ENCODE data around the gene XAB2. TPM values are rescaled to one million over a fixed set of nuclear protein-coding genes. Genes with fewer than 3 reads are reported as not detected.
"Not testable (repeated sequence)": the region's sequence is repeated elsewhere in the genome, so short reads cannot be mapped to it uniquely, and the experiment has no call there.

The XAB2 gene
- total RNA-seq, 2 donors from 2014 or later: 56.3 to 70.1 TPM

- DNase-seq (no peak), ATAC-seq (no peak)
- H3K27ac Mint-ChIP-seq: no peak overlapping the region
- H3K4me1 Mint-ChIP-seq: peaks cover 5% of the 10 kb centered on the region
- H3K9me3 ChIP-seq (ENCODE audit: control insufficient read depth, low read length, poor library complexity, severe bottlenecking): no peaks in the 10 kb centered on the region
- H3K4me3 Mint-ChIP-seq: no peak overlapping the region
- H3K36me3 Mint-ChIP-seq (ENCODE audit: low read depth): peaks cover 4% of the 10 kb centered on the region
- H3K27me3 Mint-ChIP-seq: peaks cover 28% of the 10 kb centered on the region
Measured at GRCh38 chr19:7590256-7590655, 39.1 kb downstream of the XAB2 start.

DNA sequence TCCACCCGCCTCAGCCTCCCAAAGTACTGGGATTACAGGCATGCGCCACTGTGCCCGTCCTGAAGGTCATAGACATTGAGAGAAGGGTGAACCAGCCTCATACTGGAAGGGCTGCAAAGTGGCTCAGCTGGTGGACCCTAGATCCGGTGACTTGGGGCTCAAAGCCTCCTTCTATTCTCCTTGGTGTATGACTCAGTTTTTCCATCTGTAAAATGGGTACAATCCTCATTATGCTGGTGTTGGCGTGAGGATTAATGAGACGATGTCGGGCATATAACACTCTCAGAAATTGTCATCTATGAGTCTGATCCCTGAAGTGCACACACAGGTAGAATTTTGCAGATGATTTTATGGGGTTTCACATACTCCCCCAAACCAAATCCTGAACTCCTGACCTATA, 39.5 kb downstream of the XAB2 start:
- no peak for ATAC-seq
- no peaks in the 10 kb centered on the region for H3K9me3 ChIP-seq (ENCODE audit: control insufficient read depth, low read length, poor library complexity, severe bottlenecking)
- Mint-ChIP-seq H3K4me3 (no peak overlapping the region), H3K4me1 (peaks cover 2% of the 10 kb centered on the region), H3K27ac (no peak overlapping the region), H3K27me3 (peaks cover 27% of the 10 kb centered on the region), H3K36me3 (ENCODE audit: low read depth) (peaks cover 2% of the 10 kb centered on the region)
- DNase-seq: no peak

GRCh38 chr19:7582446-7582845, 46.9 kb downstream of the XAB2 start:
- Mint-ChIP-seq H3K4me3 (no peak overlapping the region), H3K27me3 (peaks cover 16% of the 10 kb centered on the region), H3K36me3 (ENCODE audit: low read depth) (no peaks in the 10 kb centered on the region), H3K27ac (no peak overlapping the region), H3K4me1 (peaks cover 6% of the 10 kb centered on the region)
- DNase-seq (no peak), ATAC-seq (no peak)
- no peaks in the 10 kb centered on the region for H3K9me3 ChIP-seq (ENCODE audit: control insufficient read depth, low read length, poor library complexity, severe bottlenecking)

DNA sequence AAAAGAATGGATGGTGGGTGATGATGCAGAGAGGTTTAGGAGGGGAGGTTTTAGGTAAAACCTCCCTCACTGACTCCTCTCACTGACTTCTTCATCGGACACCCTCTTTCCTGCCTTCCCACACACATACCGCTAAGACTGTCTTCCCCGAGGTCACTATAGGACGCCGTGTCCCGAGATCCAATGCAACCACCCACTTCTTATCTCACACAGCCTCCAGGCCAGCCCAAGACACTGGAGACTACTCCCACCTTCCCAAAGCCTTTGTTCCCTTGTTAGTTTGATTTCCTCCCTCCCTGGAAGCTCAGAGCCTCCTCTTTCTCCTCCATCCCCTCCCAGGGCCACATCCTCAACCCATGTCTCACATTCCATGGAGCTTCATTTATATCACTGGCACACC, 50.2 kb downstream of the XAB2 start:
- Mint-ChIP-seq H3K4me3 (no peak overlapping the region), H3K4me1 (peaks cover 6% of the 10 kb centered on the region), H3K36me3 (ENCODE audit: low read depth) (no peaks in the 10 kb centered on the region), H3K27me3 (peaks cover 25% of the 10 kb centered on the region), H3K27ac (no peak overlapping the region)
- H3K9me3 ChIP-seq (ENCODE audit: control insufficient read depth, low read length, poor library complexity, severe bottlenecking): no peaks in the 10 kb centered on the region
- no peak for ATAC-seq
- no peak for DNase-seq

DNA sequence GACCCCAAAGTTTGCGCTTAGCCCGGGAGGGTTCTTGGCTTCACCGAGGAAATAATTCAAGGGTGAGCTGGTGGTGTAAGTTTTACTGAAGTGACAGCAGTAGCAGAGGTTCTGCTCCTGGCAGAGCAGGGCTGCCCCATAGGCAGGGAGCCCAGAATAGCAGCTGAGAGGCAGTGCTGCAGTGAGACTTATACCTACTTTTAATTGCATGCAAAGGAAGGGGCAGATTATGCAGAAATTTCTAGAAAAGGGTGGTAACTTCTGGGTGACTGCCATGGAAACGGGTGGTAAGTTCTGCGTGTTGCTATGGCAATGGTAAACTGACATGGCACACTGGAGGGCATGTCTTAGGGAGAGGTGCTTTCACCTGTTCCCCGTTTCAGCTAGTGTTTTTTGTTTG, 51.2 kb downstream of the XAB2 start:
- H3K4me3 Mint-ChIP-seq: no peak overlapping the region
- H3K27ac Mint-ChIP-seq: no peak overlapping the region
- H3K27me3 Mint-ChIP-seq: peaks cover 30% of the 10 kb centered on the region
- peaks cover 6% of the 10 kb centered on the region for H3K4me1 Mint-ChIP-seq
- ATAC-seq: no peak
- H3K9me3 ChIP-seq (ENCODE audit: control insufficient read depth, low read length, poor library complexity, severe bottlenecking): no peaks in the 10 kb centered on the region
- no peak for DNase-seq
- H3K36me3 Mint-ChIP-seq (ENCODE audit: low read depth): no peaks in the 10 kb centered on the region

DNA sequence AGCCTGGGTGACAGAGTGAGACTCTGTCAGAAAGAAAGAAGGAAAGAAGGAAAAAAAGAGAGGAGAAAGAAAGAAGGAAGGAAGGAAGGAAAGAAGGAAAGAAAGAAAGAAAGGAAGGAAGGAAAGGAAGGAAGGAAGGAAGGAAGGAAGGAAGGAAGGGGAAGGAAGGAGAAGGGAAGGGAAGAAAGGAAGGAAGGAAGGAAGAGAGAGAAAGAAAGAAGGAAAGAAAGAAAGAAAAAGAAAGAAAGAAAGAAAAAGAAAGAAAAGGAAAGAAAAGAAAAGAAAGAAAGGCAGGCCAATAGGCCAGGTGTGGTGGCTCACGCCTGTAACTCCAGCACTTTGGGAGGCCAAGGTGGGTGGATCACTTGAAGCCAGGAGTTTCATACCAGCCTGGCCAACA, 51.9 kb downstream of the XAB2 start:
- ATAC-seq; H3K9me3 ChIP-seq (ENCODE audit: control insufficient read depth, low read length, poor library complexity, severe bottlenecking); H3K27ac Mint-ChIP-seq; H3K4me3 Mint-ChIP-seq; H3K4me1 Mint-ChIP-seq; H3K36me3 Mint-ChIP-seq (ENCODE audit: low read depth); DNase-seq: not testable (repeated sequence)
- H3K27me3 Mint-ChIP-seq: peaks cover 26% of the 10 kb centered on the region

- Mint-ChIP-seq H3K4me3 (no peak overlapping the region), H3K27ac (no peak overlapping the region), H3K36me3 (ENCODE audit: low read depth) (no peaks in the 10 kb centered on the region), H3K27me3 (peaks cover 25% of the 10 kb centered on the region), H3K4me1 (peaks cover 3% of the 10 kb centered on the region)
- DNase-seq: no peak
- H3K9me3 ChIP-seq (ENCODE audit: control insufficient read depth, low read length, poor library complexity, severe bottlenecking): no peaks in the 10 kb centered on the region
- no peak for ATAC-seq
Measured at GRCh38 chr19:7575434-7576040, 53.8 kb downstream of the XAB2 start.

DNA sequence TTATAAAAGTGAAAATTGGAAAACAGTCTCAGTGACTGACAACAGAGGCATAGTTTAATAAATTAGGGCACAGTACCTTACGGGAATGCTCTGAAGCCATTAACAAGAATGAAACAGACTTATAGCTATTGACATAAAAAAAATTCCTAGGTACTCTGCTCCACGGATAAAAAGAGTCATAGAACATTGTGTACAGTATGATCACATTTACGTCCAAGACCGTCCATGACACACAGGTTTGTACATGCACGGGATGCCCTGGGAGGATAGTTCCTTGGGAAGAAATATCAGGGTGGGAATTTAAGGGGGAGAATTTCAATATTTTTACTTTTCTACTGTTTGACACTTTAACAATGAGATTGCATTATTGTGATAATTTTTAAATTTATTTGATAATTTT, 58.6 kb downstream of the XAB2 start:
- no peaks in the 10 kb centered on the region for H3K9me3 ChIP-seq (ENCODE audit: control insufficient read depth, low read length, poor library complexity, severe bottlenecking)
- Mint-ChIP-seq H3K27me3 (peaks cover 14% of the 10 kb centered on the region), H3K4me3 (no peak overlapping the region), H3K36me3 (ENCODE audit: low read depth) (no peaks in the 10 kb centered on the region), H3K27ac (no peak overlapping the region), H3K4me1 (no peaks in the 10 kb centered on the region)
- no peak for DNase-seq
- no peak for ATAC-seq

Other genes with a start within 250 kb of the XAB2 start
- gene PEX11G, start 140.5 kb downstream of the XAB2 start, total RNA-seq: not detected
- gene ZNF358, start 113.4 kb downstream of the XAB2 start, total RNA-seq: 1 to 10 TPM; 4.1 to 5.1 TPM
- gene MCOLN1, start 106.9 kb downstream of the XAB2 start, total RNA-seq: 10 to 100 TPM; 11.4 to 17.0 TPM
- 10 to 100 TPM; 95.1 to 97.2 TPM for gene PNPLA6, start 93.8 kb downstream of the XAB2 start, total RNA-seq
- gene CAMSAP3, start 33.7 kb downstream of the XAB2 start, total RNA-seq: under 1 TPM; 0.12 to 0.44 TPM
- 100 to 1,000 TPM; 106 to 109 TPM for gene PET100, start 248 bp upstream of the XAB2 start, total RNA-seq
- 1 to 10 TPM; 2.0 to 9.1 TPM for gene PCP2, start 4.2 kb upstream of the XAB2 start, total RNA-seq
- gene STXBP2, start 7.6 kb upstream of the XAB2 start, total RNA-seq: 100 to 1,000 TPM; 256 to 274 TPM
- not detected for gene RETN, start 39.5 kb upstream of the XAB2 start, total RNA-seq
- under 1 TPM; 0.52 to 0.68 TPM for gene MCEMP1, start 47.5 kb upstream of the XAB2 start, total RNA-seq
- gene TRAPPC5, start 51.3 kb upstream of the XAB2 start, total RNA-seq: 10 to 100 TPM; 55.5 to 69.8 TPM
- gene FCER2, start 72.6 kb upstream of the XAB2 start, total RNA-seq: 1 to 10 TPM in 1 of 2 donors, not detected in 1; 7.0 TPM
- not detected for gene CLEC4G, start 102.6 kb upstream of the XAB2 start, total RNA-seq
- not detected for gene CD209, start 118.0 kb upstream of the XAB2 start, total RNA-seq
- gene CLEC4M, start 133.7 kb upstream of the XAB2 start, total RNA-seq: under 1 TPM in 1 of 2 donors, not detected in 1; 0.17 TPM
- gene EVI5L, start 200.7 kb upstream of the XAB2 start, total RNA-seq: 10 to 100 TPM in 1 of 2 donors, 1 to 10 TPM in 1; 9.3 to 10.1 TPM
- gene PRR36, start 244.8 kb upstream of the XAB2 start, total RNA-seq: under 1 TPM; 0.37 to 0.63 TPM

All from T-helper 17 cell (primary cell).